Erythroblast (primary cell): ENCODE data around the gene SMIM41.
"Not testable (repeated sequence)": the region's sequence is repeated elsewhere in the genome, so short reads cannot be mapped to it uniquely, and the experiment has no call there.

Source experiments
- GATA1 ChIP-seq: IDR thresholded peaks from 2 replicates; pipeline ENCODE4 v1.6.1; 2011; ENCODE audit warnings: low read depth, mild to moderate bottlenecking, control low read depth, low read length, moderate library complexity
- POLR2A ChIP-seq: IDR thresholded peaks from 2 replicates; pipeline ENCODE4 v1.6.1; 2011; ENCODE audit warnings: mild to moderate bottlenecking, low read length

- TF ChIP-seq POLR2A, GATA1: not testable (repeated sequence)
Measured at GRCh38 chr12:52117806-52118475, 38.4 kb downstream of the SMIM41 start.
